GM23338 (cell line): ENCODE results near the gene CYTH1. TPM values are rescaled to one million over a fixed set of nuclear protein-coding genes. Genes with fewer than 3 reads are reported as not detected.

Experiments used
- ATAC-seq: fragments of 200-7000 bp; cut with Tn5 transposase; 3 replicates; pipeline ENCODE4 v1.9.1; 2020
- DNase-seq: peaks from one replicate; pipeline ENCODE4 v3.0.0-alpha.2; 2015; ENCODE audit warnings: low spot score
- H2AFZ ChIP-seq: fragments of 200-600 bp; sonication (generic); 2 replicates; pipeline ENCODE4 v1.8.0; 2016; ENCODE audit warnings: antibody characterized with exemption, mild to moderate bottlenecking, moderate library complexity
- H3F3A ChIP-seq: fragments of 200-600 bp; sonication (generic); replicated peaks from 2 replicates; pipeline ENCODE4 v1.8.0; 2017; ENCODE audit warnings: antibody characterized with exemption, mixed run types, low read depth
- H3K27ac ChIP-seq: fragments of 200-600 bp; sonication (generic); 2 replicates; pipeline ENCODE4 v1.6.1; 2016; ENCODE audit warnings: low read depth
- H3K27me3 ChIP-seq: fragments of 200-600 bp; sonication (generic); 2 replicates; pipeline ENCODE4 v1.8.0; 2016; ENCODE audit warnings: mild to moderate bottlenecking, mixed run types, moderate library complexity; ENCODE audit not compliant: insufficient read depth
- H3K36me3 ChIP-seq: fragments of 200-600 bp; sonication (generic); 2 replicates; pipeline ENCODE4 v1.8.0; 2016; ENCODE audit warnings: mild to moderate bottlenecking; ENCODE audit not compliant: insufficient read depth
- H3K4me1 ChIP-seq: fragments of 200-600 bp; sonication (generic); 2 replicates; pipeline ENCODE4 v1.8.0; 2016; ENCODE audit warnings: mild to moderate bottlenecking, moderate library complexity; ENCODE audit not compliant: insufficient read depth
- H3K4me2 ChIP-seq: fragments of 200-600 bp; sonication (generic); 2 replicates; pipeline ENCODE4 v1.7.1; 2017; ENCODE audit warnings: mixed run types
- H3K4me3 ChIP-seq: fragments of 200-600 bp; sonication (generic); 2 replicates; pipeline ENCODE4 v1.6.1; 2016; ENCODE audit warnings: mixed run types
- H3K79me2 ChIP-seq: fragments of 200-600 bp; sonication (generic); replicated peaks from 2 replicates; pipeline ENCODE4 v1.8.0; 2017; ENCODE audit warnings: mild to moderate bottlenecking; ENCODE audit not compliant: insufficient read depth
- H3K9me2 ChIP-seq: fragments of 200-600 bp; sonication (generic); 2 replicates; pipeline ENCODE4 v1.8.0; 2017; ENCODE audit not compliant: insufficient read depth
- H4K20me1 ChIP-seq: fragments of 200-600 bp; sonication (generic); replicated peaks from 2 replicates; pipeline ENCODE4 v1.8.0; 2017; ENCODE audit warnings: mild to moderate bottlenecking; ENCODE audit not compliant: insufficient read depth
- H3K27ac Mint-ChIP-seq: 2 replicates; pipeline ENCODE4 v1.8.0; 2020; ENCODE audit warnings: inconsistent platforms, mild to moderate bottlenecking, moderate library complexity, mixed read lengths
- H3K27me3 Mint-ChIP-seq: 3 replicates; pipeline ENCODE4 v1.8.0; 2022; ENCODE audit warnings: low read depth, mild to moderate bottlenecking, moderate library complexity, mixed read lengths, inconsistent platforms; ENCODE audit not compliant: insufficient read depth, poor library complexity
- H3K36me3 Mint-ChIP-seq: 3 replicates; pipeline ENCODE4 v1.8.0; 2021; ENCODE audit warnings: low read depth, mild to moderate bottlenecking, inconsistent platforms, moderate library complexity, mixed read lengths
- H3K4me1 Mint-ChIP-seq: 3 replicates; pipeline ENCODE4 v1.8.0; 2020; ENCODE audit warnings: mild to moderate bottlenecking, inconsistent platforms, mixed read lengths
- H3K4me3 Mint-ChIP-seq: 3 replicates; pipeline ENCODE4 v1.8.0; 2021; ENCODE audit warnings: moderate library complexity, mild to moderate bottlenecking, inconsistent platforms, mixed read lengths
- H3K9me3 Mint-ChIP-seq: 3 replicates; pipeline ENCODE4 v1.8.0; 2020; ENCODE audit warnings: moderate library complexity, mild to moderate bottlenecking, inconsistent platforms, mixed read lengths
- CTCF ChIP-seq, 2 experiments: fragments of 200-600 bp in 1 of 2; sonication (generic) in 1 of 2; conservative IDR thresholded peaks; 2 replicates each; pipeline versions ENCODE4 v1.5.1 to v1.6.1; 2016 to 2017; ENCODE audit warnings: antibody characterized with exemption in 2 of 2, low read depth in 2 of 2, mild to moderate bottlenecking in 2 of 2, moderate library complexity in 1 of 2
- ETS1 ChIP-seq: IDR thresholded peaks from 2 replicates; pipeline ENCODE4 v1.6.1; 2016; ENCODE audit warnings: antibody characterized with exemption
- EZH2 ChIP-seq: fragments of 200-600 bp; sonication (generic); IDR thresholded peaks from one replicate; pipeline ENCODE4 v1.8.0; 2017; ENCODE audit warnings: antibody characterized with exemption, mild to moderate bottlenecking, low read depth; ENCODE audit not compliant: unreplicated experiment
- EZH2phosphoT487 ChIP-seq: fragments of 200-600 bp; sonication (generic); IDR thresholded peaks from one replicate; pipeline ENCODE4 v1.8.1; 2018; ENCODE audit warnings: antibody characterized with exemption; ENCODE audit not compliant: unreplicated experiment
- NANOG ChIP-seq: IDR thresholded peaks from 2 replicates; pipeline ENCODE4 v1.6.1; 2016; ENCODE audit warnings: antibody characterized with exemption, borderline replicate concordance
- POLR2AphosphoS5 ChIP-seq: IDR thresholded peaks from 2 replicates; pipeline ENCODE4 v1.6.1; 2016; ENCODE audit warnings: antibody characterized with exemption, low read depth
- REST ChIP-seq: IDR thresholded peaks from one replicate; pipeline ENCODE4 v1.6.1; 2018; ENCODE audit warnings: antibody characterized with exemption; ENCODE audit not compliant: unreplicated experiment
- STAT1 ChIP-seq: IDR thresholded peaks from one replicate; pipeline ENCODE4 v1.6.1; 2016; ENCODE audit warnings: antibody characterized with exemption; ENCODE audit not compliant: unreplicated experiment
- ZNF114 ChIP-seq: fragments of 250-450 bp; sonication (Bioruptor Pico); IDR thresholded peaks from 2 replicates; pipeline ENCODE4 v1.5.0; 2020; ENCODE audit warnings: mild to moderate bottlenecking, moderate library complexity
- ZNF331 ChIP-seq: fragments of 250-450 bp; sonication (Bioruptor Pico); IDR thresholded peaks from 2 replicates; pipeline ENCODE4 v1.5.0; 2020; ENCODE audit warnings: low read depth, mild to moderate bottlenecking, moderate library complexity
- ZNF462 ChIP-seq: fragments of 250-450 bp; sonication (Bioruptor Pico); IDR thresholded peaks from 2 replicates; pipeline ENCODE4 v1.5.0; 2020; ENCODE audit warnings: mild to moderate bottlenecking, moderate library complexity
- polyA plus RNA-seq: library from polyadenylated mRNA; unstranded; fragments of >200 nt; fragmentation: Nextera tagmentation; extraction: Ambion mirVana; gene quantifications from 2 replicates; pipeline ENCODE4 v1.2.1, GENCODE V29; 2016
- total RNA-seq: library from RNA; depleted of rRNA; stranded (reverse); fragments of >200 nt; shearing (Covaris generic); gene quantifications from 2 replicates; pipeline ENCODE4 v1.2.3, GENCODE V29; 2014

Gene CYTH1
- total and polyA plus RNA-seq, 2 experiments from 2014 or later, result 13.8 to 14.5 TPM

GRCh38 chr17:78653382-78653781 is 128.7 kb downstream of the CYTH1 start:
- Histone ChIP-seq H3K36me3 (no peaks in the 10 kb centered on the region), H3K4me2 (no peak overlapping the region), H3K79me2 (no peaks in the 10 kb centered on the region), H3K4me1 (no peaks in the 10 kb centered on the region), H4K20me1 (no peaks in the 10 kb centered on the region), H3K4me3 (no peak overlapping the region), H3K27ac (no peak overlapping the region), H3F3A (no peaks in the 10 kb centered on the region), H2AFZ (no peak overlapping the region), H3K27me3 (no peaks in the 10 kb centered on the region), H3K9me2 (no peaks in the 10 kb centered on the region)
- H3K4me3 Mint-ChIP-seq, result no peak overlapping the region
- no peak for DNase-seq
- no peak for TF ChIP-seq ZNF462 (CRISPR knock-in tag)
- no peak for TF ChIP-seq EZH2
- no peak for TF ChIP-seq REST
- TF ChIP-seq ETS1, result no peak
- no peak for TF ChIP-seq CTCF (conservative IDR thresholded peaks at IDR 0.05; ENCODE audit: low read depth in 2 of 2)
- no peak for TF ChIP-seq NANOG
- no peak for TF ChIP-seq EZH2phosphoT487
- TF ChIP-seq POLR2AphosphoS5, result no peak
- TF ChIP-seq ZNF114 (CRISPR knock-in tag), result no peak
- no peak for TF ChIP-seq STAT1
- no peak for TF ChIP-seq ZNF331
- no peak overlapping the region for H3K27ac Mint-ChIP-seq
- peaks cover 2% of the 10 kb centered on the region for H3K27me3 Mint-ChIP-seq
- no peaks in the 10 kb centered on the region for H3K9me3 Mint-ChIP-seq
- no peak for ATAC-seq
- no peaks in the 10 kb centered on the region for H3K36me3 Mint-ChIP-seq
- H3K4me1 Mint-ChIP-seq, result no peaks in the 10 kb centered on the region
